Stimulated activated CD8-positive, alpha-beta memory T cell treated with anti-CD3 and anti-CD28 coated beads, Interleukin-15, amount 100 ng/mL, for 48 hours (primary cell): Measurements from ENCODE around the gene PRODH2.
"Not testable (repeated sequence)": the region's sequence is repeated elsewhere in the genome, so short reads cannot be mapped to it uniquely, and the experiment has no call there.

Experiments
- DNase-seq, 2 donors: peaks; one replicate each; pipeline ENCODE4 v3.0.0-alpha.2; 2020; ENCODE audit warnings: low read depth in 2 of 2

Gene PRODH2

GRCh38 chr19:35796645-35797542 lies 15.8 kb downstream of the PRODH2 start:
- DNase-seq = no peak

- DNase-seq = not testable (repeated sequence)
Observed at GRCh38 chr19:35795564-35795963, 17.1 kb downstream of the PRODH2 start.

GRCh38 chr19:35793381-35794165 lies 19.1 kb downstream of the PRODH2 start:
- no peak for DNase-seq

- no peak for DNase-seq
Observed at GRCh38 chr19:35792888-35793287, 19.8 kb downstream of the PRODH2 start.

- DNase-seq = no peak
Observed at GRCh38 chr19:35792312-35792711, 20.3 kb downstream of the PRODH2 start.

GRCh38 chr19:35791814-35792279 lies 20.8 kb downstream of the PRODH2 start:
- no peak for DNase-seq

GRCh38 chr19:35790981-35791813 lies 21.4 kb downstream of the PRODH2 start:
- DNase-seq = no peak

GRCh38 chr19:35789978-35790944 lies 22.4 kb downstream of the PRODH2 start:
- DNase-seq = no peak

- DNase-seq = no peak
Observed at GRCh38 chr19:35789195-35789977, 23.3 kb downstream of the PRODH2 start.

- no peak for DNase-seq
Observed at GRCh38 chr19:35788205-35788960, 24.3 kb downstream of the PRODH2 start.

- DNase-seq = no peak
Observed at GRCh38 chr19:35787227-35787799, 25.3 kb downstream of the PRODH2 start.

GRCh38 chr19:35786299-35787160 lies 26.1 kb downstream of the PRODH2 start:
- no peak for DNase-seq

GRCh38 chr19:35785339-35785627 lies 27.4 kb downstream of the PRODH2 start:
- DNase-seq = no peak

GRCh38 chr19:35784503-35785338 lies 27.9 kb downstream of the PRODH2 start:
- DNase-seq = no peak

GRCh38 chr19:35783469-35784434 lies 28.9 kb downstream of the PRODH2 start:
- no peak for DNase-seq

GRCh38 chr19:35782589-35782988 lies 30.1 kb downstream of the PRODH2 start:
- DNase-seq = no peak
